Nephron progenitor cell (in vitro differentiated cells): ENCODE data around the gene NADK2.

Source experiments
- DNase-seq: peaks from one replicate; pipeline ENCODE4 v3.0.0; 2021
- H3K27ac Mint-ChIP-seq: 2 replicates; pipeline ENCODE4 v1.8.0; 2021; ENCODE audit warnings: mild to moderate bottlenecking, moderate library complexity, mixed read lengths
- H3K27me3 Mint-ChIP-seq: 2 replicates; pipeline ENCODE4 v1.8.0; 2021; ENCODE audit warnings: mild to moderate bottlenecking, low read depth, mixed read lengths; ENCODE audit not compliant: poor library complexity
- H3K36me3 Mint-ChIP-seq: 2 replicates; pipeline ENCODE4 v1.8.0; 2021; ENCODE audit warnings: low read depth, mixed read lengths
- H3K4me1 Mint-ChIP-seq: 2 replicates; pipeline ENCODE4 v1.8.0; 2021; ENCODE audit warnings: mixed read lengths
- H3K4me3 Mint-ChIP-seq: 2 replicates; pipeline ENCODE4 v1.8.0; 2021; ENCODE audit warnings: mild to moderate bottlenecking, moderate library complexity, mixed read lengths
- H3K9me3 Mint-ChIP-seq: 2 replicates; pipeline ENCODE4 v1.8.0; 2021; ENCODE audit warnings: mild to moderate bottlenecking, moderate library complexity, mixed read lengths
- CTCF ChIP-seq: fragments of 200-600 bp; sonication (generic); IDR thresholded peaks from 2 replicates; pipeline ENCODE4 v1.5.0; 2021; ENCODE audit warnings: antibody characterized with exemption

NADK2 gene

GRCh38 chr5:36277521-36278176 is 35.9 kb upstream of the NADK2 start:
- Mint-ChIP-seq H3K9me3 (no peaks in the 10 kb centered on the region), H3K36me3 (no peaks in the 10 kb centered on the region), H3K27ac (no peak overlapping the region), H3K4me3 (no peak overlapping the region), H3K4me1 (peaks cover 8% of the 10 kb centered on the region), H3K27me3 (no peaks in the 10 kb centered on the region)
- no peak for DNase-seq
- TF ChIP-seq CTCF: no peak

- no peaks in the 10 kb centered on the region for H3K36me3 Mint-ChIP-seq
- no peak overlapping the region for H3K27ac Mint-ChIP-seq
- no peaks in the 10 kb centered on the region for H3K27me3 Mint-ChIP-seq
- no peak for DNase-seq
- H3K9me3 Mint-ChIP-seq: no peaks in the 10 kb centered on the region
- H3K4me1 Mint-ChIP-seq: peaks cover 8% of the 10 kb centered on the region
- no peak for TF ChIP-seq CTCF
- H3K4me3 Mint-ChIP-seq: no peak overlapping the region
Measured at GRCh38 chr5:36276864-36277263, 35.1 kb upstream of the NADK2 start.

- H3K4me1 Mint-ChIP-seq: peaks cover 8% of the 10 kb centered on the region
- no peak for TF ChIP-seq CTCF
- no peak overlapping the region for H3K4me3 Mint-ChIP-seq
- peak overlapping the region; percentile 74 for H3K27ac Mint-ChIP-seq
- H3K36me3 Mint-ChIP-seq: no peaks in the 10 kb centered on the region
- H3K27me3 Mint-ChIP-seq: no peaks in the 10 kb centered on the region
- no peak for DNase-seq
- no peaks in the 10 kb centered on the region for H3K9me3 Mint-ChIP-seq
Measured at GRCh38 chr5:36273809-36274526, 32.2 kb upstream of the NADK2 start.

- Mint-ChIP-seq H3K4me3 (no peak overlapping the region), H3K4me1 (peaks cover 8% of the 10 kb centered on the region), H3K27ac (no peak overlapping the region), H3K36me3 (no peaks in the 10 kb centered on the region), H3K9me3 (no peaks in the 10 kb centered on the region), H3K27me3 (no peaks in the 10 kb centered on the region)
- TF ChIP-seq CTCF: no peak
- no peak for DNase-seq
Measured at GRCh38 chr5:36272136-36272690, 30.5 kb upstream of the NADK2 start.

- Mint-ChIP-seq H3K9me3 (no peaks in the 10 kb centered on the region), H3K27me3 (no peaks in the 10 kb centered on the region), H3K36me3 (no peaks in the 10 kb centered on the region), H3K4me1 (peaks cover 8% of the 10 kb centered on the region), H3K4me3 (no peak overlapping the region), H3K27ac (no peak overlapping the region)
- no peak for TF ChIP-seq CTCF
- no peak for DNase-seq
Measured at GRCh38 chr5:36270876-36271575, 29.3 kb upstream of the NADK2 start.
